ENCODE results near the gene UCN3. TPM values are rescaled to one million over a fixed set of nuclear protein-coding genes. Genes with fewer than 3 reads are reported as not detected.

UCN3 gene
- total RNA-seq, 1 donor from 2014 or later = not detected

- peaks cover 3% of the 10 kb centered on the region for H3K27me3 Mint-ChIP-seq (ENCODE audit: unreplicated experiment)
- no peak for TF ChIP-seq CTCF (IDR thresholded peaks at IDR 0.05; ENCODE audit: unreplicated experiment)
- H3K4me3 Mint-ChIP-seq (ENCODE audit: unreplicated experiment) = no peak overlapping the region
- no peaks in the 10 kb centered on the region for H3K4me1 Mint-ChIP-seq (ENCODE audit: unreplicated experiment)
- H3K27ac Mint-ChIP-seq (ENCODE audit: unreplicated experiment) = no peak overlapping the region
- peaks cover 12% of the 10 kb centered on the region for H3K9me3 Mint-ChIP-seq (ENCODE audit: unreplicated experiment)
- no peak for DNase-seq (ENCODE audit: low spot score)
- H3K36me3 Mint-ChIP-seq (ENCODE audit: low read depth, unreplicated experiment) = peaks cover 11% of the 10 kb centered on the region
Observed at GRCh38 chr10:5393529-5393928, 28.8 kb downstream of the UCN3 start.

- DNase-seq (ENCODE audit: low spot score) = no peak
Observed at GRCh38 chr10:5395168-5395567, 30.4 kb downstream of the UCN3 start.

GRCh38 chr10:5396556-5397300, 32.0 kb downstream of the UCN3 start:
- Mint-ChIP-seq H3K36me3 (ENCODE audit: low read depth, unreplicated experiment) (no peaks in the 10 kb centered on the region), H3K4me3 (ENCODE audit: unreplicated experiment) (no peak overlapping the region), H3K27ac (ENCODE audit: unreplicated experiment) (no peak overlapping the region), H3K4me1 (ENCODE audit: unreplicated experiment) (no peaks in the 10 kb centered on the region), H3K9me3 (ENCODE audit: unreplicated experiment) (no peaks in the 10 kb centered on the region), H3K27me3 (ENCODE audit: unreplicated experiment) (peaks cover 3% of the 10 kb centered on the region)
- TF ChIP-seq CTCF (IDR thresholded peaks at IDR 0.05; ENCODE audit: unreplicated experiment) = no peak
- DNase-seq (ENCODE audit: low spot score) = no peak

More at GRCh38 chr10:5395168-5395567, 30.4 kb downstream of the UCN3 start:
- TF ChIP-seq CTCF (IDR thresholded peaks at IDR 0.05; ENCODE audit: unreplicated experiment) = no peak
- H3K9me3 Mint-ChIP-seq (ENCODE audit: unreplicated experiment) = peaks cover 6% of the 10 kb centered on the region
- H3K4me1 Mint-ChIP-seq (ENCODE audit: unreplicated experiment) = no peaks in the 10 kb centered on the region
- peaks cover 3% of the 10 kb centered on the region for H3K27me3 Mint-ChIP-seq (ENCODE audit: unreplicated experiment)
- H3K36me3 Mint-ChIP-seq (ENCODE audit: low read depth, unreplicated experiment) = peaks cover 11% of the 10 kb centered on the region
- H3K27ac Mint-ChIP-seq (ENCODE audit: unreplicated experiment) = no peak overlapping the region
- no peak overlapping the region for H3K4me3 Mint-ChIP-seq (ENCODE audit: unreplicated experiment)

- Mint-ChIP-seq H3K4me3 (ENCODE audit: unreplicated experiment) (no peak overlapping the region), H3K4me1 (ENCODE audit: unreplicated experiment) (no peaks in the 10 kb centered on the region), H3K27ac (ENCODE audit: unreplicated experiment) (no peak overlapping the region), H3K9me3 (ENCODE audit: unreplicated experiment) (no peaks in the 10 kb centered on the region), H3K27me3 (ENCODE audit: unreplicated experiment) (no peaks in the 10 kb centered on the region), H3K36me3 (ENCODE audit: low read depth, unreplicated experiment) (no peaks in the 10 kb centered on the region)
- TF ChIP-seq CTCF (IDR thresholded peaks at IDR 0.05; ENCODE audit: unreplicated experiment) = no peak
- no peak for DNase-seq (ENCODE audit: low spot score)
Observed at GRCh38 chr10:5399332-5399731, 34.6 kb downstream of the UCN3 start.

- Mint-ChIP-seq H3K4me1 (ENCODE audit: unreplicated experiment) (no peaks in the 10 kb centered on the region), H3K9me3 (ENCODE audit: unreplicated experiment) (no peaks in the 10 kb centered on the region), H3K27ac (ENCODE audit: unreplicated experiment) (no peak overlapping the region), H3K27me3 (ENCODE audit: unreplicated experiment) (no peaks in the 10 kb centered on the region), H3K4me3 (ENCODE audit: unreplicated experiment) (no peak overlapping the region), H3K36me3 (ENCODE audit: low read depth, unreplicated experiment) (no peaks in the 10 kb centered on the region)
- no peak for DNase-seq (ENCODE audit: low spot score)
- no peak for TF ChIP-seq CTCF (IDR thresholded peaks at IDR 0.05; ENCODE audit: unreplicated experiment)
Observed at GRCh38 chr10:5400468-5401240, 35.9 kb downstream of the UCN3 start.
